OCI-LY7 (cell line): ENCODE measurements around the gene MMP27. TPM values are rescaled to one million over a fixed set of nuclear protein-coding genes. Genes with fewer than 3 reads are reported as not detected.

Experiments
- BruUV-seq: library from RNA; stranded (reverse); fragments of 400-500 nt; replicated peaks from 2 replicates; lab custom pipeline; 2021; lab: Mats Ljungman, UMichigan
- CTCF ChIA-PET: fragments of 300-600 bp; sonication (Branson Sonifier 250); formaldehyde crosslinking; loops from one replicate; lab custom pipeline; 2022; ENCODE audit warnings: antibody characterized with exemption; ENCODE audit not compliant: unreplicated experiment; lab: Charles Lee
- POLR2A ChIA-PET: fragments of 300-600 bp; sonication (Branson Sonifier 250); formaldehyde crosslinking; loops from one replicate; lab custom pipeline; 2022; ENCODE audit warnings: antibody characterized with exemption; lab: Charles Lee
- DNase-seq: peaks from one replicate; pipeline ENCODE4 v3.0.0-alpha.2; 2015; ENCODE audit warnings: low spot score
- H2AFZ ChIP-seq: fragments of 200-600 bp; sonication (generic), shearing (Covaris generic); 2 replicates; pipeline ENCODE4 v1.6.1; 2014; ENCODE audit warnings: mild to moderate bottlenecking, antibody characterized with exemption, low read length, moderate library complexity
- H3K27ac ChIP-seq: fragments of 200-600 bp; sonication (generic); 2 replicates; pipeline ENCODE4 v1.5.1; 2014; ENCODE audit warnings: mixed run types, low read depth, mild to moderate bottlenecking, moderate library complexity, low read length, inconsistent platforms; ENCODE audit not compliant: poor library complexity, severe bottlenecking
- H3K36me3 ChIP-seq: fragments of 200-600 bp; sonication (generic); 2 replicates; pipeline ENCODE4 v1.6.1; 2014; ENCODE audit warnings: mild to moderate bottlenecking, antibody characterized with exemption, low read length, moderate library complexity, mixed read lengths; ENCODE audit not compliant: insufficient read depth
- H3K4me1 ChIP-seq: fragments of 200-600 bp; sonication (generic); 2 replicates; pipeline ENCODE4 v1.5.1; 2014; ENCODE audit warnings: mild to moderate bottlenecking, low read length; ENCODE audit not compliant: insufficient read depth, poor library complexity, severe bottlenecking
- H3K4me2 ChIP-seq: fragments of 200-600 bp; sonication (generic); 2 replicates; pipeline ENCODE4 v1.6.1; 2014; ENCODE audit warnings: mild to moderate bottlenecking, low read length
- H3K4me3 ChIP-seq: fragments of 200-600 bp; sonication (generic); 2 replicates; pipeline ENCODE4 v1.5.1; 2014; ENCODE audit warnings: mild to moderate bottlenecking, low read depth, low read length; ENCODE audit not compliant: poor library complexity, severe bottlenecking
- H3K79me2 ChIP-seq: fragments of 200-600 bp; sonication (generic); 2 replicates; pipeline ENCODE4 v1.6.1; 2016; ENCODE audit warnings: low read depth, mild to moderate bottlenecking, low read length, moderate library complexity, mixed read lengths; ENCODE audit not compliant: insufficient read depth
- H3K9me2 ChIP-seq: fragments of 200-600 bp; sonication (generic); 2 replicates; pipeline ENCODE4 v1.6.1; 2016; ENCODE audit warnings: mild to moderate bottlenecking, low read length, mixed read lengths; ENCODE audit not compliant: insufficient read depth
- H3K9me3 ChIP-seq: fragments of 200-600 bp; sonication (generic); 2 replicates; pipeline ENCODE4 v1.6.1; 2014; ENCODE audit warnings: mild to moderate bottlenecking, mixed run types, low read length, mixed read lengths
- H4K20me1 ChIP-seq: fragments of 200-600 bp; sonication (generic); 2 replicates; pipeline ENCODE4 v1.6.1; 2014; ENCODE audit warnings: mild to moderate bottlenecking, antibody characterized with exemption, low read length, moderate library complexity, mixed read lengths; ENCODE audit not compliant: insufficient read depth
- CTCF ChIP-seq: fragments of 200-600 bp; sonication (generic); conservative IDR thresholded peaks from 2 replicates; pipeline ENCODE4 v1.5.1; 2014; ENCODE audit warnings: mild to moderate bottlenecking, antibody characterized with exemption, low read length, moderate library complexity, mixed read lengths
- EZH2phosphoT487 ChIP-seq: fragments of 200-600 bp; sonication (generic); IDR thresholded peaks from 2 replicates; pipeline ENCODE4 v1.6.1; 2018; ENCODE audit warnings: low read depth, borderline replicate concordance, mild to moderate bottlenecking, mixed run types, antibody characterized with exemption, low read length, moderate library complexity, mixed read lengths
- intact Hi-C: fragments of 100-400 bp; cut with micrococcal nuclease; formaldehyde crosslinking; loops from one replicate; pipeline ENCODE4 v1.10.0; 2022; ENCODE audit not compliant: unreplicated experiment
- total RNA-seq, 2 experiments: library from RNA; depleted of rRNA in 1 of 2; stranded (reverse); fragments of >200 nt in 1 of 2; shearing (Covaris generic) in 1 of 2; gene quantifications; 2 replicates each; pipeline ENCODE4 v1.2.3, GENCODE V29; 2014 to 2022

Gene MMP27
- total RNA-seq, 2 experiments from 2014 or later, result not detected

DNA sequence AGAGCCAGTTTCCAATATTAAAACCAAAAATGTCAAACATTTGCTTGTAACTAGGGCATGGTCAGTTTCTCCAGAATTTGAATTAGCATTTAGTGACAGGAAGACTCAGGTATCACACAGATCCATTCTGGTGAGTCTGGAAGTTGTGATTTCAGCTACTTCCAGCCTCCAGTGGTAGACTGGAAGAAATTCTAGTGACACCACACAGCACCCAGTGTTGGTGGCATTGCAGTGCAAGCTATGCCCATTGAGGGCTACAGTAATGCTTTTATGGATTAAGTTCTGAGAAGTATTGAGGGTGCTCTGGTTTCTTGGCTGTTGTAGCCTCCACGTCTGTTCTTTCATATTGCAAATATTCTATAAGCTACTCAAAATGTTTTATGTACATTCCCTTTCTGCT, 49.0 kb downstream of the MMP27 start:
- no peak for TF ChIP-seq CTCF
- TF ChIP-seq EZH2phosphoT487, result no peak
- POLR2A ChIA-PET, result no interaction called here
- H3K79me2 ChIP-seq, result no peaks in the 10 kb centered on the region
- no peaks in the 10 kb centered on the region for H4K20me1 ChIP-seq
- H3K27ac ChIP-seq, result no peak overlapping the region
- H3K4me2 ChIP-seq, result no peak overlapping the region
- BruUV-seq, result no TSS peak
- H3K36me3 ChIP-seq, result no peaks in the 10 kb centered on the region
- intact Hi-C loops, result no loop called here
- CTCF ChIA-PET, result no interaction called here
- no peaks in the 10 kb centered on the region for H3K4me1 ChIP-seq
- no peaks in the 10 kb centered on the region for H3K9me3 ChIP-seq
- no peaks in the 10 kb centered on the region for H3K9me2 ChIP-seq
- H3K4me3 ChIP-seq, result no peak overlapping the region
- no peak overlapping the region for H2AFZ ChIP-seq
- DNase-seq, result no peak

GRCh38 chr11:102655547-102655946, 50.0 kb downstream of the MMP27 start:
- Histone ChIP-seq H3K4me1 (no peaks in the 10 kb centered on the region), H3K4me2 (no peak overlapping the region), H3K9me2 (no peaks in the 10 kb centered on the region), H3K9me3 (no peaks in the 10 kb centered on the region), H3K27ac (no peak overlapping the region), H3K79me2 (no peaks in the 10 kb centered on the region), H4K20me1 (no peaks in the 10 kb centered on the region), H3K4me3 (no peak overlapping the region), H2AFZ (no peak overlapping the region), H3K36me3 (no peaks in the 10 kb centered on the region)
- TF ChIP-seq CTCF, result no peak
- no peak for TF ChIP-seq EZH2phosphoT487
- POLR2A ChIA-PET, result interaction anchor here (0.7 kb wide), 1 partner anchor 22 kb away, joined by 4 read pairs; no protein-coding TSS in a partner anchor
- no peak for DNase-seq
- BruUV-seq, result no TSS peak
- intact Hi-C loops, result no loop called here
- CTCF ChIA-PET, result no interaction called here

- CTCF ChIA-PET, result no interaction called here
These were observed 50.8 kb downstream of the MMP27 start for GRCh38 chr11:102654761-102655160.

More at GRCh38 chr11:102654761-102655160, 50.8 kb downstream of the MMP27 start:
- intact Hi-C loops, result no loop called here
- Histone ChIP-seq H4K20me1 (no peaks in the 10 kb centered on the region), H3K9me2 (no peaks in the 10 kb centered on the region), H3K4me3 (no peak overlapping the region), H3K9me3 (no peaks in the 10 kb centered on the region), H3K36me3 (no peaks in the 10 kb centered on the region), H3K79me2 (no peaks in the 10 kb centered on the region), H2AFZ (no peak overlapping the region), H3K27ac (no peak overlapping the region), H3K4me2 (no peak overlapping the region), H3K4me1 (no peaks in the 10 kb centered on the region)
- no TSS peak for BruUV-seq
- DNase-seq, result no peak
- POLR2A ChIA-PET, result interaction anchor here (0.5 to 0.6 kb wide), 2 partner anchors 15 to 626 kb away, joined by 3 read pairs; no protein-coding TSS in a partner anchor
- TF ChIP-seq EZH2phosphoT487, result no peak
- TF ChIP-seq CTCF, result no peak
